H1 (cell line): ENCODE data around the gene GALNTL6. TPM values are rescaled to one million over a fixed set of nuclear protein-coding genes. Genes with fewer than 3 reads are reported as not detected.

Source experiments
- CTCF ChIA-PET: fragments of 300-600 bp; sonication (Branson Sonifier 250); formaldehyde crosslinking; loops from one replicate; lab custom pipeline; 2021; ENCODE audit not compliant: partially characterized antibody; lab: Charles Lee
- POLR2A ChIA-PET: fragments of 300-600 bp; sonication (Branson Sonifier 250); formaldehyde crosslinking; loops from one replicate; lab custom pipeline; 2021; ENCODE audit warnings: inconsistent platforms; ENCODE audit not compliant: partially characterized antibody; lab: Charles Lee
- DNase-seq, 2 experiments: peaks; one replicate each; pipeline versions ENCODE4 v3.0.0 to v3.0.0-alpha.2; 2010 to 2022; ENCODE audit warnings: low spot score in 2 of 2, low read depth in 1 of 2, mixed read lengths in 1 of 2
- FAIRE-seq: peaks from 2 replicates; lab custom pipeline; 2011; peaks lifted over from hg19 to GRCh38; lab: Jason Lieb, UNC
- H2AFZ ChIP-seq: 2 replicates; pipeline ENCODE4 v1.8.1; 2012; ENCODE audit warnings: low read length, inconsistent platforms
- H2AK5ac ChIP-seq: 2 replicates; pipeline ENCODE4 v1.6.1; 2013; ENCODE audit warnings: low read depth, low read length
- H2BK120ac ChIP-seq: replicated peaks from 2 replicates; pipeline ENCODE3; 2013; ENCODE audit warnings: low read depth, low read length, inconsistent platforms
- H2BK12ac ChIP-seq: 2 replicates; pipeline ENCODE4 v1.6.1; 2013; ENCODE audit warnings: low read depth, low read length
- H2BK15ac ChIP-seq: 2 replicates; pipeline ENCODE4 v1.6.1; 2013; ENCODE audit warnings: low read length
- H2BK20ac ChIP-seq: 2 replicates; pipeline ENCODE4 v1.6.1; 2013; ENCODE audit warnings: low read length
- H2BK5ac ChIP-seq: 2 replicates; pipeline ENCODE4 v1.6.1; 2013; ENCODE audit warnings: low read depth, low read length
- H3K14ac ChIP-seq: 2 replicates; pipeline ENCODE4 v1.6.1; 2013; ENCODE audit warnings: inconsistent platforms; ENCODE audit not compliant: insufficient read length
- H3K18ac ChIP-seq: 2 replicates; pipeline ENCODE4 v1.6.1; 2013; ENCODE audit warnings: low read length; ENCODE audit errors: extremely low read depth
- H3K23ac ChIP-seq: 2 replicates; pipeline ENCODE4 v1.6.1; 2013; ENCODE audit warnings: inconsistent platforms; ENCODE audit not compliant: insufficient read length
- H3K23me2 ChIP-seq: 2 replicates; pipeline ENCODE4 v1.6.1; 2013; ENCODE audit warnings: low read depth, low read length
- H3K27ac ChIP-seq: 2 replicates; pipeline ENCODE4 v1.6.1; 2011; ENCODE audit warnings: low read depth, low read length, inconsistent platforms
- H3K27me3 ChIP-seq, 4 experiments: replicated peaks in 1 of 4; 1 replicate in 1 of 4; 2 replicates in 3 of 4; pipeline versions ENCODE4 v1.6.1 to v1.8.1; 2011 to 2013; ENCODE audit warnings: low read length in 3 of 4, mild to moderate bottlenecking in 3 of 4, inconsistent platforms in 2 of 4, mixed read lengths in 2 of 4, moderate library complexity in 1 of 4; ENCODE audit not compliant: control insufficient read depth in 3 of 4, insufficient read depth in 3 of 4; ENCODE audit errors: extremely low read depth in 1 of 4
- H3K36me3 ChIP-seq, 4 experiments: 2 replicates each; pipeline versions ENCODE4 v1.6.1 to v1.8.1; 2011 to 2013; ENCODE audit warnings: mild to moderate bottlenecking in 4 of 4, low read length in 3 of 4, moderate library complexity in 2 of 4, control low read depth in 1 of 4, inconsistent platforms in 1 of 4; ENCODE audit not compliant: insufficient read depth in 4 of 4, control insufficient read depth in 2 of 4
- H3K4ac ChIP-seq: replicated peaks from 2 replicates; pipeline ENCODE3; 2013; ENCODE audit warnings: low read length, low read depth, mixed read lengths, inconsistent platforms; ENCODE audit not compliant: insufficient read length
- H3K4me1 ChIP-seq, 4 experiments: replicated peaks in 1 of 4; 1 replicate in 1 of 4; 2 replicates in 3 of 4; pipeline versions ENCODE4 v1.6.1 to v1.8.1; 2011 to 2013; ENCODE audit warnings: low read length in 3 of 4, inconsistent platforms in 2 of 4, mixed read lengths in 1 of 4; ENCODE audit not compliant: insufficient read depth in 4 of 4, control insufficient read depth in 3 of 4
- H3K4me2 ChIP-seq, 2 experiments: 2 replicates each; pipeline versions ENCODE4 v1.6.1 to v1.8.1; 2011 to 2013; ENCODE audit warnings: low read depth in 2 of 2, low read length in 2 of 2, control low read depth in 1 of 2, inconsistent platforms in 1 of 2, mild to moderate bottlenecking in 1 of 2; ENCODE audit not compliant: insufficient read depth in 1 of 2
- H3K4me3 ChIP-seq, 4 experiments: fragments of 200-600, 300-600 bp in 1 of 4; sonication (generic), shearing (Covaris generic), sonication (Bioruptor Twin) in 1 of 4; 2 replicates each; pipeline versions ENCODE4 v1.5.1 to v1.8.1; 2011 to 2016; ENCODE audit warnings: low read length in 4 of 4, low read depth in 3 of 4, control low read depth in 2 of 4, inconsistent platforms in 2 of 4, mild to moderate bottlenecking in 2 of 4, mixed read lengths in 1 of 4, moderate library complexity in 1 of 4; ENCODE audit not compliant: insufficient read depth in 2 of 4; ENCODE audit errors: extremely low read depth in 1 of 4
- H3K56ac ChIP-seq: replicated peaks from 2 replicates; pipeline ENCODE3; 2013; ENCODE audit warnings: low read depth, mild to moderate bottlenecking, mixed read lengths, low read length, inconsistent platforms; ENCODE audit not compliant: insufficient read length
- H3K79me1 ChIP-seq: 2 replicates; pipeline ENCODE4 v1.6.1; 2013; ENCODE audit warnings: low read depth, low read length, control low read depth
- H3K79me2 ChIP-seq, 2 experiments: 2 replicates each; pipeline versions ENCODE4 v1.6.1 to v1.8.1; 2012 to 2013; ENCODE audit warnings: low read length in 2 of 2, mild to moderate bottlenecking in 2 of 2, inconsistent platforms in 1 of 2; ENCODE audit not compliant: insufficient read depth in 2 of 2, control insufficient read depth in 1 of 2
- H3K9ac ChIP-seq, 4 experiments: replicated peaks in 1 of 4; 1 replicate in 1 of 4; 2 replicates in 3 of 4; pipeline versions ENCODE4 v1.6.1 to v1.8.1; 2011 to 2013; ENCODE audit warnings: low read depth in 3 of 4, low read length in 3 of 4, control low read depth in 2 of 4, mild to moderate bottlenecking in 2 of 4, moderate library complexity in 2 of 4, inconsistent platforms in 1 of 4; ENCODE audit errors: extremely low read depth in 1 of 4
- H3K9me3 ChIP-seq, 2 experiments: 2 replicates each; pipeline versions ENCODE4 v1.6.1 to v1.8.1; 2012 to 2013; ENCODE audit warnings: mild to moderate bottlenecking in 2 of 2, moderate library complexity in 2 of 2, control low read depth in 1 of 2, inconsistent platforms in 1 of 2, low read depth in 1 of 2, low read length in 1 of 2, mixed read lengths in 1 of 2; ENCODE audit not compliant: insufficient read depth in 2 of 2
- H4K20me1 ChIP-seq, 2 experiments: replicated peaks in 1 of 2; 2 replicates each; pipeline versions ENCODE3 to v1.8.1; 2011 to 2013; ENCODE audit warnings: inconsistent platforms in 2 of 2, low read length in 2 of 2, mild to moderate bottlenecking in 1 of 2; ENCODE audit not compliant: insufficient read depth in 2 of 2, control insufficient read depth in 1 of 2
- H4K5ac ChIP-seq: 2 replicates; pipeline ENCODE4 v1.6.1; 2013; ENCODE audit warnings: low read length, low read depth, mixed read lengths, inconsistent platforms; ENCODE audit not compliant: insufficient read length
- H4K8ac ChIP-seq: 2 replicates; pipeline ENCODE4 v1.8.0; 2013; ENCODE audit warnings: mild to moderate bottlenecking, moderate library complexity, low read length, inconsistent platforms; ENCODE audit not compliant: insufficient read depth; ENCODE audit errors: extremely low read depth
- H4K91ac ChIP-seq: replicated peaks from 2 replicates; pipeline ENCODE3; 2013; ENCODE audit warnings: low read length, mixed read lengths, inconsistent platforms; ENCODE audit not compliant: insufficient read length
- ATF2 ChIP-seq: IDR thresholded peaks from 2 replicates; pipeline ENCODE4 v1.6.1; 2012; ENCODE audit warnings: low read length, inconsistent platforms
- CTCF ChIP-seq, 3 experiments: IDR thresholded peaks; 1 replicate in 2 of 3; 2 replicates in 1 of 3; pipeline versions ENCODE4 v1.5.1 to v1.6.1; 2011; ENCODE audit warnings: low read length in 3 of 3, mild to moderate bottlenecking in 3 of 3, inconsistent platforms in 2 of 3, low read depth in 1 of 3, moderate library complexity in 1 of 3; ENCODE audit not compliant: insufficient read depth in 1 of 3; ENCODE audit errors: control extremely low read depth in 1 of 3
- KDM1A ChIP-seq: fragments of 200-600, 300-600 bp; sonication (generic); IDR thresholded peaks from 2 replicates; pipeline ENCODE4 v1.7.1; 2016; ENCODE audit warnings: mild to moderate bottlenecking, low read length, borderline replicate concordance
- RAD21 ChIP-seq, 2 experiments: IDR thresholded peaks in 1 of 2; conservative IDR thresholded peaks in 1 of 2; 2 replicates each; pipeline ENCODE4 v1.6.1; 2011; ENCODE audit warnings: low read depth in 2 of 2, low read length in 2 of 2, improper control_type of control experiment in 1 of 2, inconsistent platforms in 1 of 2, mild to moderate bottlenecking in 1 of 2, moderate library complexity in 1 of 2
- WGBS, 2 experiments: shearing (Covaris generic) in 1 of 2; methylation state at CpG; one replicate each; pipeline versions ENCODE4 v1.1.6 to v1.1.7; 2013 to 2015; ENCODE audit warnings: low lambda C conversion rate in 2 of 2, mixed read lengths in 2 of 2, inconsistent platforms in 1 of 2, low coverage in 1 of 2, missing lambda C conversion rate in 1 of 2; ENCODE audit not compliant: insufficient replicate concordance in 2 of 2, insufficient coverage in 1 of 2, insufficient read length in 1 of 2; ENCODE audit errors: extremely low coverage in 1 of 2, missing lambda C conversion rate in 1 of 2; 5-methylcytosine and 5-hydroxymethylcytosine counted together
- polyA plus RNA-seq, 7 experiments: library from polyadenylated mRNA; depleted of rRNA in 3 of 7; stranded (reverse) in 5 of 7; unstranded in 2 of 7; fragments of >200 nt in 5 of 7; fragments of 200-250 nt in 2 of 7; gene quantifications; 1 replicate in 5 of 7; 2 replicates in 1 of 7; 4 replicates in 1 of 7; pipeline versions ENCODE4 v1.2.1 to v1.2.3, GENCODE V29; 2011 to 2013; ENCODE audit warnings: missing spikeins in 2 of 7, mixed read lengths in 2 of 7
- total RNA-seq: library from RNA; stranded (reverse); fragmentation: NEBNext Ultra II Directional; extraction: Animal tissue kit (Norgen Biotek cat#: 25700); gene quantifications from 2 replicates; pipeline ENCODE4 v1.2.1, GENCODE V29; 2021

The GALNTL6 gene
- total and polyA plus RNA-seq, 2 of the 8 experiments (the other 6 are each of a cell fraction or from before 2014, with no cell fraction given) = 0.03 to 0.32 TPM

- Histone ChIP-seq H3K4me3 (no peak overlapping the region), H3K23ac (no peak overlapping the region), H3K18ac (peak overlapping the region; percentile 52; the same call in 1 of the 2 replicates), H2BK12ac (no peak overlapping the region), H3K56ac (no peak overlapping the region), H4K5ac (no peak overlapping the region), H2BK120ac (no peak overlapping the region), H4K20me1 (no peaks in the 10 kb centered on the region), H3K27me3 (no peaks in the 10 kb centered on the region), H2BK20ac (no peak overlapping the region; the same call in 1 of the 2 replicates), H3K79me2 (no peaks in the 10 kb centered on the region), H2AFZ (no peak overlapping the region), H4K91ac (no peak overlapping the region), H3K79me1 (no peaks in the 10 kb centered on the region), H3K9me3 (no peaks in the 10 kb centered on the region), H2BK5ac (no peak overlapping the region), H2AK5ac (no peak overlapping the region; the same call in 1 of the 2 replicates), H2BK15ac (no peak overlapping the region), H3K4ac (no peak overlapping the region), H3K14ac (no peak overlapping the region), H3K23me2 (peaks cover 2% of the 10 kb centered on the region; the same call in 1 of the 2 replicates), H3K36me3 (no peaks in the 10 kb centered on the region), H3K9ac (no peak overlapping the region), H3K4me2 (no peak overlapping the region), H3K27ac (no peak overlapping the region), H3K4me1 (peaks cover 2 to 8% (median 4%) of the 10 kb centered on the region in 4 experiments; a peak in 4 of 7 replicates), H4K8ac (no peak overlapping the region)
- TF ChIP-seq ATF2 = 0 out of 2 replicates have a peak, but pooled peaks have one; percentile 29
- peak in 2 of 3 experiments; percentile 68 to 81; a peak in 3 of 4 replicates for TF ChIP-seq CTCF (IDR thresholded peaks at IDR 0.05; ENCODE audit: control extremely low read depth in 1 of 3, insufficient read depth in 1 of 3, low read depth in 1 of 3, low read length in 3 of 3)
- peak; percentile 94 for TF ChIP-seq RAD21 (IDR thresholded peaks at IDR 0.05 in 1 of 2, conservative IDR thresholded peaks at IDR 0.05 in 1 of 2; ENCODE audit: low read depth in 2 of 2, low read length in 2 of 2)
- TF ChIP-seq KDM1A = no peak
- ChIA-PET POLR2A (interaction anchor here (0.6 kb wide), 1 partner anchor 51 kb away, joined by 6 read pairs; no protein-coding TSS in a partner anchor), CTCF (interaction anchor here (0.6 to 6.2 kb wide), 23 partner anchors 10 to 888 kb away, joined by 3 to 108 read pairs (median 5); partner anchors contain the start of gene GALNT7)
- DNase-seq (peak; percentile 27 to 60), FAIRE-seq (peak; percentile 97)
- WGBS, 2 experiments = 89% methylated on average over 1 of the region's 1 CpG; no CpG with 5 or more reads in 1 of the 2 experiments
These were observed 1211.9 kb downstream of the GALNTL6 start for GRCh38 chr4:173025131-173025530.
